Smooth muscle cell (in vitro differentiated cells): ENCODE measurements around the gene EHF. TPM values are rescaled to one million over a fixed set of nuclear protein-coding genes. Genes with fewer than 3 reads are reported as not detected.

Source experiments
- DNase-seq: peaks from one replicate; lab custom pipeline; 2025; ENCODE audit not compliant: unreplicated experiment; lab: John Stamatoyannopoulos, UW
- H2AFZ ChIP-seq: fragments of 200-600 bp; sonication (generic); 2 replicates; pipeline ENCODE4 v1.6.0; 2016; ENCODE audit warnings: antibody characterized with exemption, low read depth, mild to moderate bottlenecking
- H3F3A ChIP-seq: fragments of 200-600 bp; sonication (generic); 2 replicates; pipeline ENCODE4 v1.6.0; 2017; ENCODE audit warnings: antibody characterized with exemption, low read depth
- H3K27ac ChIP-seq: fragments of 200-600 bp; sonication (generic); 2 replicates; pipeline ENCODE4 v1.5.1; 2016; ENCODE audit warnings: low read depth, mild to moderate bottlenecking
- H3K27me3 ChIP-seq: fragments of 200-600 bp; sonication (generic); 2 replicates; pipeline ENCODE4 v1.6.1; 2016; ENCODE audit warnings: low read depth, mild to moderate bottlenecking
- H3K36me3 ChIP-seq: fragments of 200-600 bp; sonication (generic); 2 replicates; pipeline ENCODE4 v1.5.1; 2016; ENCODE audit warnings: low read depth
- H3K4me1 ChIP-seq: fragments of 200-600 bp; sonication (generic); 2 replicates; pipeline ENCODE4 v1.5.1; 2016; ENCODE audit warnings: low read depth
- H3K4me2 ChIP-seq: fragments of 200-600 bp; sonication (generic); 2 replicates; pipeline ENCODE4 v1.6.0; 2016; ENCODE audit warnings: mild to moderate bottlenecking
- H3K4me3 ChIP-seq: fragments of 200-600 bp; sonication (generic); 2 replicates; pipeline ENCODE4 v1.5.1; 2016; ENCODE audit warnings: mild to moderate bottlenecking
- H3K79me2 ChIP-seq: fragments of 200-600 bp; sonication (generic); 2 replicates; pipeline ENCODE4 v1.6.0; 2016; ENCODE audit warnings: low read depth, mild to moderate bottlenecking
- H3K9ac ChIP-seq: fragments of 200-600 bp; sonication (generic); 2 replicates; pipeline ENCODE4 v1.6.0; 2016; ENCODE audit warnings: low read depth
- H3K9me3 ChIP-seq: fragments of 200-600 bp; sonication (generic); replicated peaks from 2 replicates; pipeline ENCODE4 v1.5.1; 2016; ENCODE audit warnings: low read depth
- H4K20me1 ChIP-seq: fragments of 200-600 bp; sonication (generic); 2 replicates; pipeline ENCODE4 v1.6.0; 2016; ENCODE audit warnings: low read depth
- CTCF ChIP-seq: fragments of 200-600 bp; sonication (generic); IDR thresholded peaks from 2 replicates; pipeline ENCODE4 v1.5.1; 2017; ENCODE audit warnings: borderline replicate concordance, mild to moderate bottlenecking, antibody characterized with exemption; ENCODE audit not compliant: insufficient read depth, poor library complexity, severe bottlenecking
- WGBS: methylation state at CpG from one replicate; pipeline ENCODE4 v1.1.7; 2016; ENCODE audit warnings: low lambda C conversion rate; 5-methylcytosine and 5-hydroxymethylcytosine counted together
- polyA plus RNA-seq: library from polyadenylated mRNA; unstranded; fragments of >200 nt; fragmentation: Nextera tagmentation; extraction: Ambion mirVana; gene quantifications from 2 replicates; pipeline ENCODE4 v1.2.1, GENCODE V29; 2016
- total RNA-seq: library from RNA; depleted of rRNA; stranded (reverse); fragments of >200 nt; gene quantifications from 2 replicates; pipeline ENCODE4 v1.2.3, GENCODE V29; 2014

The EHF gene
- total and polyA plus RNA-seq, 2 experiments from 2014 or later, result 0.63 to 1.7 TPM

GRCh38 chr11:34669458-34669857 is 48.6 kb downstream of the EHF start:
- no peak overlapping the region for H3K4me3 ChIP-seq
- no peaks in the 10 kb centered on the region for H3K4me1 ChIP-seq
- H3K36me3 ChIP-seq, result no peaks in the 10 kb centered on the region
- H3F3A ChIP-seq, result no peaks in the 10 kb centered on the region
- no peak overlapping the region for H3K27ac ChIP-seq
- H3K4me2 ChIP-seq, result no peak overlapping the region
- H3K27me3 ChIP-seq, result no peaks in the 10 kb centered on the region
- DNase-seq, result no peak
- H3K9me3 ChIP-seq, result no peaks in the 10 kb centered on the region
- WGBS, result 81% methylated on average over 3 of the region's 3 CpGs
- H4K20me1 ChIP-seq, result no peaks in the 10 kb centered on the region
- no peak overlapping the region for H2AFZ ChIP-seq
- TF ChIP-seq CTCF, result no peak
- H3K79me2 ChIP-seq, result no peaks in the 10 kb centered on the region
- no peak overlapping the region for H3K9ac ChIP-seq

- WGBS, result 84% methylated on average over 1 of the region's 1 CpG
- Histone ChIP-seq H3K27me3 (no peaks in the 10 kb centered on the region), H3K4me1 (no peaks in the 10 kb centered on the region), H2AFZ (no peak overlapping the region), H3K27ac (no peak overlapping the region), H3F3A (no peaks in the 10 kb centered on the region), H3K79me2 (no peaks in the 10 kb centered on the region), H3K36me3 (no peaks in the 10 kb centered on the region), H3K9ac (no peak overlapping the region), H3K4me3 (no peak overlapping the region), H4K20me1 (no peaks in the 10 kb centered on the region), H3K9me3 (no peaks in the 10 kb centered on the region), H3K4me2 (no peak overlapping the region)
- no peak for TF ChIP-seq CTCF
- DNase-seq, result no peak
These were observed 50.2 kb downstream of the EHF start for GRCh38 chr11:34671117-34671516.

- Histone ChIP-seq H3K4me1 (no peaks in the 10 kb centered on the region), H3K4me3 (no peak overlapping the region), H3F3A (no peaks in the 10 kb centered on the region), H3K36me3 (no peaks in the 10 kb centered on the region), H3K9me3 (no peaks in the 10 kb centered on the region), H3K4me2 (no peak overlapping the region), H3K27me3 (no peaks in the 10 kb centered on the region), H2AFZ (no peak overlapping the region), H3K9ac (no peak overlapping the region), H3K27ac (no peak overlapping the region), H3K79me2 (no peaks in the 10 kb centered on the region), H4K20me1 (no peaks in the 10 kb centered on the region)
- no peak for DNase-seq
- WGBS, result 90% methylated on average over 1 of the region's 1 CpG
- TF ChIP-seq CTCF, result no peak
These were observed 51.1 kb downstream of the EHF start for GRCh38 chr11:34671946-34672345.

GRCh38 chr11:34674038-34674437 is 53.1 kb downstream of the EHF start:
- TF ChIP-seq CTCF, result no peak
- Histone ChIP-seq H3K36me3 (no peaks in the 10 kb centered on the region), H3K9ac (no peak overlapping the region), H2AFZ (no peak overlapping the region), H3K27me3 (no peaks in the 10 kb centered on the region), H4K20me1 (no peaks in the 10 kb centered on the region), H3F3A (no peaks in the 10 kb centered on the region), H3K9me3 (no peaks in the 10 kb centered on the region), H3K27ac (no peak overlapping the region), H3K4me1 (no peaks in the 10 kb centered on the region), H3K4me3 (no peak overlapping the region), H3K4me2 (no peak overlapping the region), H3K79me2 (no peaks in the 10 kb centered on the region)
- DNase-seq, result no peak
- 97% methylated on average over 1 of the region's 1 CpG for WGBS
